T-helper 1 cell (primary cell): ENCODE results near the gene KCNE4.

ENCODE experiments used
- DNase-seq, 5 donors: peaks; one replicate each; pipeline ENCODE4 v3.0.0-alpha.2; 2012 to 2020
- total RNA-seq, 4 donors: gene quantifications; one replicate each; lab custom pipeline; 2026; lab: John Stamatoyannopoulos, UW

KCNE4 gene
- 0 reads per million in 4 donors for total RNA-seq

- DNase-seq, result no peak
Observed at GRCh38 chr2:223051693-223052289, at the start of gene KCNE4. Gene KCNE4, plus strand, starts transcription at chr2:223052190. Its CDS starts 641 bp downstream, at chr2:223052831.

- DNase-seq, result no peak
Observed at GRCh38 chr2:223003191-223003590, 48.8 kb upstream of the KCNE4 start.

GRCh38 chr2:223005496-223005895 is 46.5 kb upstream of the KCNE4 start:
- DNase-seq, result no peak

- DNase-seq, result no peak
Observed at GRCh38 chr2:223007531-223007930, 44.5 kb upstream of the KCNE4 start.

GRCh38 chr2:223008162-223008561 is 43.8 kb upstream of the KCNE4 start:
- DNase-seq, result no peak

- DNase-seq, result no peak
Observed at GRCh38 chr2:223008956-223009355, 43.0 kb upstream of the KCNE4 start.

- DNase-seq, result no peak
Observed at GRCh38 chr2:223010641-223011040, 41.3 kb upstream of the KCNE4 start.

- DNase-seq, result no peak
Observed at GRCh38 chr2:223012291-223012690, 39.7 kb upstream of the KCNE4 start.

- no peak for DNase-seq
Observed at GRCh38 chr2:223019390-223019930, 32.5 kb upstream of the KCNE4 start.

GRCh38 chr2:223019987-223020717 is 31.8 kb upstream of the KCNE4 start:
- DNase-seq, result no peak

- DNase-seq, result no peak
Observed at GRCh38 chr2:223020971-223021675, 30.9 kb upstream of the KCNE4 start.

- DNase-seq, result no peak
Observed at GRCh38 chr2:223026357-223027110, 25.5 kb upstream of the KCNE4 start.

- no peak for DNase-seq
Observed at GRCh38 chr2:223027442-223027841, 24.5 kb upstream of the KCNE4 start.

GRCh38 chr2:223029287-223029686 is 22.7 kb upstream of the KCNE4 start:
- no peak for DNase-seq

GRCh38 chr2:223032187-223033142 is 19.5 kb upstream of the KCNE4 start:
- DNase-seq, result no peak

GRCh38 chr2:223034221-223034975 is 17.6 kb upstream of the KCNE4 start:
- DNase-seq, result no peak

- DNase-seq, result no peak
Observed at GRCh38 chr2:223036790-223037444, 15.1 kb upstream of the KCNE4 start.

- no peak for DNase-seq
Observed at GRCh38 chr2:223037445-223037800, 14.6 kb upstream of the KCNE4 start.

GRCh38 chr2:223039618-223040017 is 12.4 kb upstream of the KCNE4 start:
- DNase-seq, result no peak

GRCh38 chr2:223040527-223040926 is 11.5 kb upstream of the KCNE4 start:
- DNase-seq, result no peak
